ENCODE data around the gene ECI1. TPM values are rescaled to one million over a fixed set of nuclear protein-coding genes. Genes with fewer than 3 reads are reported as not detected.
"Not testable (repeated sequence)": the region's sequence is repeated elsewhere in the genome, so short reads cannot be mapped to it uniquely, and the experiment has no call there.

The ECI1 gene
- total and polyA plus RNA-seq, 4 donors, result 35.0 to 87.1 (median 63.5) TPM

- 96 to 97% methylated on average over 8 of the region's 8 CpGs for WGBS, 2 donors
Observed at GRCh38 chr16:2260250-2260649, 8.9 kb upstream of the ECI1 start.

DNA sequence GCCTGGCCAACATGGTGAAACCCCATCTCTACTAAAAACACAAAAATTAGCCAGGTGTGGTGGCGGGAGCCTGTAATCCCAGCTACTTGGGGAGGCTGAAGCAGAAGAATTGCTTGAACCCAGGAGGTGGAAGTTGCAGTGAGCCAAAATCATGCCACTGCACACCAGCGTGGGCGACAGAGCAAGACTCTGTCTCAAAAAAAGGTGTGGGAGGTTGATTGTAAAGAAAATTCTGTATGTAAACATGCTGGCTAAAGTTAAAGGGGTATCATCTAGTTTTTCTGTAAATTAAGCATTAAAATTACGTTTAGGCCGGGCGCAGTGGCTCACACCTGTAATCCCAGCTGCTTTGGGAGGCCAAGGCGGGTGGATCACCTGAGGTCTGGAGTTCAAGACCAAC lies 7.1 kb upstream of the ECI1 start:
- H3K9me3 ChIP-seq (ENCODE audit: control insufficient read depth in 4 of 4, insufficient read depth in 3 of 4, low read length in 3 of 4); H3K4me1 ChIP-seq (ENCODE audit: control insufficient read depth in 5 of 5, insufficient read depth in 5 of 5, low read length in 5 of 5); H3K4me3 ChIP-seq; H3K9ac ChIP-seq (ENCODE audit: insufficient read depth in 1 of 2, low read length in 2 of 2); ATAC-seq (ENCODE audit: insufficient read depth, low FRiP score); H3K27me3 ChIP-seq (ENCODE audit: control insufficient read depth in 3 of 3, insufficient read depth in 3 of 3, low read length in 2 of 3); H3K27ac ChIP-seq (ENCODE audit: low read depth in 1 of 2, low read length in 1 of 2); DNase-seq: not testable (repeated sequence)
- peaks cover 39 to 61% (median 46%) of the 10 kb centered on the region in 4 donors for H3K36me3 ChIP-seq (ENCODE audit: control insufficient read depth in 4 of 4, insufficient read depth in 4 of 4, low read length in 4 of 4)
- 98% methylated on average over 7 of the region's 7 CpGs for WGBS, 2 donors

More at GRCh38 chr16:2260250-2260649, 8.9 kb upstream of the ECI1 start:
- H3K9me3 ChIP-seq (ENCODE audit: control insufficient read depth in 4 of 4, insufficient read depth in 3 of 4, low read length in 3 of 4), result no peaks in the 10 kb centered on the region
- TF ChIP-seq, protein P1, sequence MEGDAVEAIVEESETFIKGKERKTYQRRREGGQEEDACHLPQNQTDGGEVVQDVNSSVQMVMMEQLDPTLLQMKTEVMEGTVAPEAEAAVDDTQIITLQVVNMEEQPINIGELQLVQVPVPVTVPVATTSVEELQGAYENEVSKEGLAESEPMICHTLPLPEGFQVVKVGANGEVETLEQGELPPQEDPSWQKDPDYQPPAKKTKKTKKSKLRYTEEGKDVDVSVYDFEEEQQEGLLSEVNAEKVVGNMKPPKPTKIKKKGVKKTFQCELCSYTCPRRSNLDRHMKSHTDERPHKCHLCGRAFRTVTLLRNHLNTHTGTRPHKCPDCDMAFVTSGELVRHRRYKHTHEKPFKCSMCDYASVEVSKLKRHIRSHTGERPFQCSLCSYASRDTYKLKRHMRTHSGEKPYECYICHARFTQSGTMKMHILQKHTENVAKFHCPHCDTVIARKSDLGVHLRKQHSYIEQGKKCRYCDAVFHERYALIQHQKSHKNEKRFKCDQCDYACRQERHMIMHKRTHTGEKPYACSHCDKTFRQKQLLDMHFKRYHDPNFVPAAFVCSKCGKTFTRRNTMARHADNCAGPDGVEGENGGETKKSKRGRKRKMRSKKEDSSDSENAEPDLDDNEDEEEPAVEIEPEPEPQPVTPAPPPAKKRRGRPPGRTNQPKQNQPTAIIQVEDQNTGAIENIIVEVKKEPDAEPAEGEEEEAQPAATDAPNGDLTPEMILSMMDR (IDR thresholded peaks at IDR 0.05; ENCODE audit: control extremely low read depth, extremely low read depth), result no peak
- no peak overlapping the region for H3K4me3 ChIP-seq
- DNase-seq (no peak), ATAC-seq (ENCODE audit: insufficient read depth, low FRiP score) (no peak)
- no peak overlapping the region for H3K27ac ChIP-seq (ENCODE audit: low read depth in 1 of 2, low read length in 1 of 2)
- no peak overlapping the region for H3K9ac ChIP-seq (ENCODE audit: insufficient read depth in 1 of 2, low read length in 2 of 2)
- peaks cover 32 to 55% (median 39%) of the 10 kb centered on the region in 4 donors for H3K36me3 ChIP-seq (ENCODE audit: control insufficient read depth in 4 of 4, insufficient read depth in 4 of 4, low read length in 4 of 4)
- no peaks in the 10 kb centered on the region for H3K27me3 ChIP-seq (ENCODE audit: control insufficient read depth in 3 of 3, insufficient read depth in 3 of 3, low read length in 2 of 3)
- H3K4me1 ChIP-seq (ENCODE audit: control insufficient read depth in 5 of 5, insufficient read depth in 5 of 5, low read length in 5 of 5), result no peaks in the 10 kb centered on the region

DNA sequence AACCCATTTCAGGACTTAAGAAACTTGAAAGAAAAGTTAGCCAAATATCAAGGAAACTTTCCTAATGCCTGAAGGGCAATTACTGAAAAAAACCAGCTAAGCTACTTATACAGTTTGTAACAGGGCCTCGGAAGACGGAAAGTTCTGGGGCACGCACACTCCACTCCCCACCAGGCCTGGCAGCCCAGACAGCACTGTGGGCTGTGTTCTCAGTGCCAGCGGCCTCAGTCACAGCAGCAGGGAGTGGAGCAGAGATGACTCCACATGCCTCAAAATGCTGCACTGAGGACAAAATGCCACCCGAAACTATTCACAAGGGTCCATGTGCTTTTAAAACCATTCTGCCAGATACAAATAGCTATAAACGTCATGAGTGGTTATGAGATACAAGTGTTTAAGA lies 6.3 kb upstream of the ECI1 start:
- H3K27ac ChIP-seq (ENCODE audit: low read depth in 1 of 2, low read length in 1 of 2), result no peak overlapping the region
- 95 to 98% methylated on average over 6 of the region's 6 CpGs for WGBS, 2 donors
- TF ChIP-seq, protein P1 (IDR thresholded peaks at IDR 0.05; ENCODE audit: control extremely low read depth, extremely low read depth), result no peak
- no peak for DNase-seq
- ATAC-seq (ENCODE audit: insufficient read depth, low FRiP score), result no peak
- H3K4me3 ChIP-seq, result no peak overlapping the region
- no peak overlapping the region for H3K9ac ChIP-seq (ENCODE audit: insufficient read depth in 1 of 2, low read length in 2 of 2)
- no peaks in the 10 kb centered on the region for H3K4me1 ChIP-seq (ENCODE audit: control insufficient read depth in 5 of 5, insufficient read depth in 5 of 5, low read length in 5 of 5)
- H3K36me3 ChIP-seq (ENCODE audit: control insufficient read depth in 4 of 4, insufficient read depth in 4 of 4, low read length in 4 of 4), result peaks cover 39 to 60% (median 47%) of the 10 kb centered on the region in 4 donors
- H3K27me3 ChIP-seq (ENCODE audit: control insufficient read depth in 3 of 3, insufficient read depth in 3 of 3, low read length in 2 of 3), result no peaks in the 10 kb centered on the region
- H3K9me3 ChIP-seq (ENCODE audit: control insufficient read depth in 4 of 4, insufficient read depth in 3 of 4, low read length in 3 of 4), result no peaks in the 10 kb centered on the region

- H3K36me3 ChIP-seq (ENCODE audit: control insufficient read depth in 4 of 4, insufficient read depth in 4 of 4, low read length in 4 of 4), result peaks cover 29 to 52% (median 38%) of the 10 kb centered on the region in 4 donors
- peaks cover 0 to 7% (median 3%) of the 10 kb centered on the region in 5 donors for H3K4me1 ChIP-seq (ENCODE audit: control insufficient read depth in 5 of 5, insufficient read depth in 5 of 5, low read length in 5 of 5)
- no peak for ATAC-seq (ENCODE audit: insufficient read depth, low FRiP score)
- no peaks in the 10 kb centered on the region for H3K9me3 ChIP-seq (ENCODE audit: control insufficient read depth in 4 of 4, insufficient read depth in 3 of 4, low read length in 3 of 4)
- H3K4me3 ChIP-seq, result no peak overlapping the region
- DNase-seq, result no peak
- no peak overlapping the region for H3K27ac ChIP-seq (ENCODE audit: low read depth in 1 of 2, low read length in 1 of 2)
- WGBS, 2 donors, result 90 to 94% methylated on average over 12 of the region's 12 CpGs
- TF ChIP-seq, protein P1 (IDR thresholded peaks at IDR 0.05; ENCODE audit: control extremely low read depth, extremely low read depth), result no peak
- no peak overlapping the region for H3K9ac ChIP-seq (ENCODE audit: insufficient read depth in 1 of 2, low read length in 2 of 2)
- no peaks in the 10 kb centered on the region for H3K27me3 ChIP-seq (ENCODE audit: control insufficient read depth in 3 of 3, insufficient read depth in 3 of 3, low read length in 2 of 3)
Observed at GRCh38 chr16:2256531-2257140, 5.2 kb upstream of the ECI1 start.
